ENCODE data around the gene CS. TPM values are rescaled to one million over a fixed set of nuclear protein-coding genes. Genes with fewer than 3 reads are reported as not detected.

The CS gene
- polyA plus RNA-seq, 1 of the 3 experiments (the other 2 are of a cell fraction): 121 TPM

DNA sequence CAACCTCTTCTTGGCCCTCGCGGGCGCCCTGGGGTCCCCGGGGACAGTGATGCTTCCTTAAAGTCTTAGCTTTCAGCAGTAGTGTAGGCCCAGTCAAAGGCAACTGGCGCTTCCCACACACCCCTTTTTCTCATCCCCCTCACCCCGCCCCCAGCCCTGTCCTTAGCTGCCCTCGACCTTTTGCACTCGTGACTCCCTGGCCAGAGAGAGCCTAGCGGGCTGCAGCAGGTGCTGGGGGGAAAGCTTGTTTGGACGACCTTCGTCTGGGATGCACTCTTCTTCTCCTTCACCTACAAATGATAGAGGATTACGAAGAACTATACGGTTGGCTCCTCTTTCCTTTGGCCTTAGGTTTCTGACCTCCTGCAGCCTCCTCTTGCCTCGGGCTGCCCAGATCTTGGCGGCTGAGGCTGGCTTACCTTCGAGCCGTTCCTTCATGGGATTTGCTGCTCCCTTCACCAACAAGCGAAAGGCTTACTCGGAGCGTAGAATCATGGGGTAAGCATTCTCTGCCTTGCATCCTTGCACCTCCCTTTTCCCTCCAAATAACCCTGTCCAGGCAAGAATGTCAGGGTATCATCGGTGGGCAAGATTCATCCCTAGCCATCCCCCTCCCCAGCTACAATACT, 32.6 kb downstream of the CS start:
- H3K4me2 ChIP-seq: peak overlapping the region; percentile 86
- no peaks in the 10 kb centered on the region for H3K27me3 ChIP-seq (ENCODE audit: insufficient read depth)
- peaks cover 16 to 31% of the 10 kb centered on the region in 2 experiments for H3K36me3 ChIP-seq (replicated peaks in 1 of 2; ENCODE audit: control insufficient read depth in 1 of 2, insufficient read depth in 2 of 2, low read length in 1 of 2)
- peak overlapping the region; percentile 96 for H2AFZ ChIP-seq (ENCODE audit: low read depth)
- WGBS (ENCODE audit: low lambda C conversion rate): 36% methylated on average over 21 of the region's 21 CpGs
- H3K27ac ChIP-seq (ENCODE audit: low read depth in 2 of 2, low read length in 1 of 2): peak overlapping the region; percentile 88 to 92; a peak in 3 of 4 replicates
- TF ChIP-seq RXRA (IDR thresholded peaks at IDR 0.05; ENCODE audit: borderline replicate concordance, low read depth): 0 out of 2 replicates have a peak, but pooled peaks have one; percentile 23
- TF ChIP-seq, protein P1, sequence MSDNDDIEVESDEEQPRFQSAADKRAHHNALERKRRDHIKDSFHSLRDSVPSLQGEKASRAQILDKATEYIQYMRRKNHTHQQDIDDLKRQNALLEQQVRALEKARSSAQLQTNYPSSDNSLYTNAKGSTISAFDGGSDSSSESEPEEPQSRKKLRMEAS (IDR thresholded peaks at IDR 0.05; ENCODE audit: low read depth): no peak
- peaks cover 48% of the 10 kb centered on the region for H3F3A ChIP-seq (replicated peaks; ENCODE audit: insufficient read depth)
- H3K9ac ChIP-seq: peak overlapping the region; percentile 85
- CTCF ChIA-PET: interaction anchor here (0.5 to 5.2 kb wide), 13 partner anchors 10 to 1316 kb away, joined by 3 to 49 read pairs (median 5); partner anchors contain the start of genes ANKRD52, CNPY2, PA2G4 and RAB5B
- POLR2A ChIA-PET: interaction anchor here (0.6 to 1.8 kb wide), 11 partner anchors 9 to 222 kb away, joined by 3 to 12 read pairs (median 4); partner anchors contain the start of genes ANKRD52, CNPY2, CS and RNF41
- no peaks in the 10 kb centered on the region for H3K79me2 ChIP-seq (ENCODE audit: insufficient read depth)
- no peaks in the 10 kb centered on the region for H3K9me3 ChIP-seq
- H4K20me1 ChIP-seq (ENCODE audit: insufficient read depth): no peaks in the 10 kb centered on the region
- H3K4me3 ChIP-seq (ENCODE audit: low read depth in 2 of 2, low read length in 1 of 2): peak overlapping the region; percentile 69 to 74
- no peaks in the 10 kb centered on the region for H3K9me2 ChIP-seq
- peak; percentile 53 for DNase-seq
- peaks cover 0 to 8% of the 10 kb centered on the region in 2 experiments; a peak in 1 of 4 replicates for H3K4me1 ChIP-seq (ENCODE audit: control insufficient read depth in 1 of 2, insufficient read depth in 2 of 2, low read depth in 1 of 2, low read length in 1 of 2)

DNA sequence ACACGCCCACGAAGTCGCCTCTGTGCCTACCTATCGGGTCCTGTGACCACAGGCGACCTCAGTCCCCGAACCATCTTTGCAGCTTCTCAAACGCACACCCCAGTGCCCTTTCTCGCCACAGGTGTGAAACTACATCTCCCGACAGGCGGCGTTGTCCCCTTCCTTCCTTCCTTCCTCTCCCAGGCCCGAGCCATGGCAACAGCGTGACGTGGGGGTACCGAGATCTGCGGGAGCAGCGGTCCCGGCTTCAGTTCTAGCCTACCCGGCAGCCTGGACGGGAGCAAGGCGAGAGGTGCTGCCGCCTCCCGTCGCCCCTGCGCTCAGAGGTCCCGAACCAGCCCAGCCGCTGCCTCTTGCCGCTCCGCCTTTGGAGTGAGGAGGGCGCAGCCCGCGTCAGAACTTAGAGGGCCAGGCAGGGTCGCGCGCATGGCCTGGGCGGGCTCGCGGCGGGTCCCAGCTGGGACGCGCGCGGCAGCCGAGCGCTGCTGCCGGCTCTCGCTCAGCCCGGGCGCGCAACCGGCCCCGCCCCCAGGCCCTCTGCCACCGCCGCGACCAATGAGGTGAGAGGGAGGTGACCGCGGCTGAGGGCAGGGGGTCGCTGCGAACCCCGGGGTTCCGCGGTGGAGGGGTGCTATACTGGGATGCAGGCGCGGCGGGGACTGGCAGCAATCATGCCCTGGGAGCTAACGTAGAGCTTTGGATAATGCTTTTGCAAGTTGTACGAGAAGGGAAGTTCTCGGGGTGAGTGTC, 33.3 kb downstream of the CS start, which contains the start of gene COQ10A:
TSS of gene COQ10A (plus strand) at position 250 of the 750 bp plus-strand sequence. CDS start at position 427, 177 bp downstream.
- ChIA-PET POLR2A (interaction anchor here (0.6 to 1.8 kb wide), 12 partner anchors 9 to 197 kb away, joined by 3 to 12 read pairs (median 4); partner anchors contain the start of genes ANKRD52, CNPY2, CS and RNF41), CTCF (interaction anchor here (0.5 to 5.2 kb wide), 18 partner anchors 10 to 1317 kb away, joined by 3 to 49 read pairs (median 3); partner anchors contain the start of genes ANKRD52, CNPY2, PA2G4 and RNF41)
- Histone ChIP-seq H3K4me3 (ENCODE audit: low read depth in 2 of 2, low read length in 1 of 2) (peak within 1 kb of the TSS; percentile 69 to 74), H3K36me3 (replicated peaks in 1 of 2; ENCODE audit: control insufficient read depth in 1 of 2, insufficient read depth in 2 of 2, low read length in 1 of 2) (peaks cover 16 to 28% of the 10 kb centered on the region in 2 experiments), H3K27me3 (ENCODE audit: insufficient read depth) (no peaks in the 10 kb centered on the region), H3K9me3 (no peaks in the 10 kb centered on the region), H4K20me1 (ENCODE audit: insufficient read depth) (no peaks in the 10 kb centered on the region), H3K27ac (ENCODE audit: low read depth in 2 of 2, low read length in 1 of 2) (peak within 1 kb of the TSS; percentile 88 to 92), H3K4me2 (peak within 1 kb of the TSS; percentile 86), H2AFZ (ENCODE audit: low read depth) (peak within 1 kb of the TSS; percentile 96), H3K79me2 (ENCODE audit: insufficient read depth) (no peaks in the 10 kb centered on the region), H3K9me2 (no peaks in the 10 kb centered on the region), H3K4me1 (ENCODE audit: control insufficient read depth in 1 of 2, insufficient read depth in 2 of 2, low read depth in 1 of 2, low read length in 1 of 2) (peaks cover 4 to 8% of the 10 kb centered on the region in 2 experiments; a peak in 1 of 4 replicates), H3K9ac (peak within 1 kb of the TSS; percentile 85), H3F3A (replicated peaks; ENCODE audit: insufficient read depth) (peaks cover 50% of the 10 kb centered on the region)
- 2% methylated on average over 51 of the region's 68 CpGs for WGBS (ENCODE audit: low lambda C conversion rate)
- peak; percentile 98 for DNase-seq
- peak; percentile 84 for TF ChIP-seq MXI1 (IDR thresholded peaks at IDR 0.05; ENCODE audit: low read depth, low read length)
- TF ChIP-seq POLR2AphosphoS5 (IDR thresholded peaks at IDR 0.05; ENCODE audit: low read depth, low read length): peak; percentile 91
- peak; percentile 75 for TF ChIP-seq RFX5 (IDR thresholded peaks at IDR 0.05; ENCODE audit: low read length)
- peak; percentile 23 for TF ChIP-seq CHD2 (IDR thresholded peaks at IDR 0.05; ENCODE audit: low read length, partially characterized antibody)
- TF ChIP-seq NRF1 (IDR thresholded peaks at IDR 0.05; ENCODE audit: low read depth, low read length): peak; percentile 62
- TF ChIP-seq, protein P2, sequence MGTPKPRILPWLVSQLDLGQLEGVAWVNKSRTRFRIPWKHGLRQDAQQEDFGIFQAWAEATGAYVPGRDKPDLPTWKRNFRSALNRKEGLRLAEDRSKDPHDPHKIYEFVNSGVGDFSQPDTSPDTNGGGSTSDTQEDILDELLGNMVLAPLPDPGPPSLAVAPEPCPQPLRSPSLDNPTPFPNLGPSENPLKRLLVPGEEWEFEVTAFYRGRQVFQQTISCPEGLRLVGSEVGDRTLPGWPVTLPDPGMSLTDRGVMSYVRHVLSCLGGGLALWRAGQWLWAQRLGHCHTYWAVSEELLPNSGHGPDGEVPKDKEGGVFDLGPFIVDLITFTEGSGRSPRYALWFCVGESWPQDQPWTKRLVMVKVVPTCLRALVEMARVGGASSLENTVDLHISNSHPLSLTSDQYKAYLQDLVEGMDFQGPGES (IDR thresholded peaks at IDR 0.05; ENCODE audit: low read depth, low read length): 0 out of 2 replicates have a peak, but pooled peaks have one; percentile 5
- TF ChIP-seq FOXM1 (IDR thresholded peaks at IDR 0.05; ENCODE audit: low read depth): no peak
- 0 out of 2 replicates have a peak, but pooled peaks have one; percentile 11 for TF ChIP-seq SIN3A (IDR thresholded peaks at IDR 0.05; ENCODE audit: borderline replicate concordance, low read depth, low read length)
- TF ChIP-seq TEAD4 (IDR thresholded peaks at IDR 0.05; ENCODE audit: borderline replicate concordance, insufficient read depth): no peak
- TF ChIP-seq GABPA (IDR thresholded peaks at IDR 0.05; ENCODE audit: low read depth): peak; percentile 83
- TF ChIP-seq, protein P1 (IDR thresholded peaks at IDR 0.05; ENCODE audit: low read depth): peak; percentile 82
- TF ChIP-seq MEF2A (IDR thresholded peaks at IDR 0.05; ENCODE audit: borderline replicate concordance, low read depth): no peak
- TF ChIP-seq TAF1 (IDR thresholded peaks at IDR 0.05; ENCODE audit: borderline replicate concordance, low read depth, low read length): peak; percentile 77
- TF ChIP-seq, protein P3, sequence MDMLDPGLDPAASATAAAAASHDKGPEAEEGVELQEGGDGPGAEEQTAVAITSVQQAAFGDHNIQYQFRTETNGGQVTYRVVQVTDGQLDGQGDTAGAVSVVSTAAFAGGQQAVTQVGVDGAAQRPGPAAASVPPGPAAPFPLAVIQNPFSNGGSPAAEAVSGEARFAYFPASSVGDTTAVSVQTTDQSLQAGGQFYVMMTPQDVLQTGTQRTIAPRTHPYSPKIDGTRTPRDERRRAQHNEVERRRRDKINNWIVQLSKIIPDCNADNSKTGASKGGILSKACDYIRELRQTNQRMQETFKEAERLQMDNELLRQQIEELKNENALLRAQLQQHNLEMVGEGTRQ (IDR thresholded peaks at IDR 0.05; ENCODE audit: borderline replicate concordance, low read depth, low read length): no peak
- TF ChIP-seq, protein P4, sequence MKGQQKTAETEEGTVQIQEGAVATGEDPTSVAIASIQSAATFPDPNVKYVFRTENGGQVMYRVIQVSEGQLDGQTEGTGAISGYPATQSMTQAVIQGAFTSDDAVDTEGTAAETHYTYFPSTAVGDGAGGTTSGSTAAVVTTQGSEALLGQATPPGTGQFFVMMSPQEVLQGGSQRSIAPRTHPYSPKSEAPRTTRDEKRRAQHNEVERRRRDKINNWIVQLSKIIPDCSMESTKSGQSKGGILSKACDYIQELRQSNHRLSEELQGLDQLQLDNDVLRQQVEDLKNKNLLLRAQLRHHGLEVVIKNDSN (IDR thresholded peaks at IDR 0.05; ENCODE audit: borderline replicate concordance, low read depth): no peak
- 0 out of 2 replicates have a peak, but pooled peaks have one; percentile 25 for TF ChIP-seq RCOR1 (IDR thresholded peaks at IDR 0.05; ENCODE audit: low read length)

Data from SK-N-SH (cell line).